Mammary epithelial cell (primary cell): ENCODE results near the gene BTK.

ENCODE experiments used
- EZH2 ChIP-seq: IDR thresholded peaks from 2 replicates; pipeline ENCODE4 v1.6.1; 2012; ENCODE audit warnings: low read length, inconsistent platforms, borderline replicate concordance
- TF ChIP-seq, protein P1 (sequence below), 2 donors: IDR thresholded peaks in 1 of 2; conservative IDR thresholded peaks in 1 of 2; 2 replicates each; pipeline ENCODE4 v1.5.1; 2011 to 2012; ENCODE audit warnings: inconsistent platforms in 2 of 2, low read length in 2 of 2, mild to moderate bottlenecking in 2 of 2, control low read depth in 1 of 2, low read depth in 1 of 2; ENCODE audit not compliant: insufficient read depth in 1 of 2; ENCODE audit errors: extremely low read depth in 1 of 2

GRCh38 chrX:101349193-101349562 lies 36.8 kb downstream of the BTK start:
- TF ChIP-seq, protein P1, sequence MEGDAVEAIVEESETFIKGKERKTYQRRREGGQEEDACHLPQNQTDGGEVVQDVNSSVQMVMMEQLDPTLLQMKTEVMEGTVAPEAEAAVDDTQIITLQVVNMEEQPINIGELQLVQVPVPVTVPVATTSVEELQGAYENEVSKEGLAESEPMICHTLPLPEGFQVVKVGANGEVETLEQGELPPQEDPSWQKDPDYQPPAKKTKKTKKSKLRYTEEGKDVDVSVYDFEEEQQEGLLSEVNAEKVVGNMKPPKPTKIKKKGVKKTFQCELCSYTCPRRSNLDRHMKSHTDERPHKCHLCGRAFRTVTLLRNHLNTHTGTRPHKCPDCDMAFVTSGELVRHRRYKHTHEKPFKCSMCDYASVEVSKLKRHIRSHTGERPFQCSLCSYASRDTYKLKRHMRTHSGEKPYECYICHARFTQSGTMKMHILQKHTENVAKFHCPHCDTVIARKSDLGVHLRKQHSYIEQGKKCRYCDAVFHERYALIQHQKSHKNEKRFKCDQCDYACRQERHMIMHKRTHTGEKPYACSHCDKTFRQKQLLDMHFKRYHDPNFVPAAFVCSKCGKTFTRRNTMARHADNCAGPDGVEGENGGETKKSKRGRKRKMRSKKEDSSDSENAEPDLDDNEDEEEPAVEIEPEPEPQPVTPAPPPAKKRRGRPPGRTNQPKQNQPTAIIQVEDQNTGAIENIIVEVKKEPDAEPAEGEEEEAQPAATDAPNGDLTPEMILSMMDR (conservative IDR thresholded peaks at IDR 0.05 in 1 of 2, IDR thresholded peaks at IDR 0.05 in 1 of 2; ENCODE audit: extremely low read depth in 1 of 2, insufficient read depth in 1 of 2, low read depth in 1 of 2, low read length in 2 of 2): no peak
- TF ChIP-seq EZH2: no peak
